GM18502 (cell line): ENCODE results near the gene IGFBPL1.
"Not testable (repeated sequence)": the region's sequence is repeated elsewhere in the genome, so short reads cannot be mapped to it uniquely, and the experiment has no call there.

Source experiments
- ATAC-seq: cut with Tn5 transposase; IDR thresholded peaks from one replicate; pipeline ENCODE4 v1.9.1; 2021; ENCODE audit warnings: mild to moderate bottlenecking; ENCODE audit not compliant: unreplicated experiment, poor library complexity

The IGFBPL1 gene

GRCh38 chr9:38380872-38381534, 43.3 kb downstream of the IGFBPL1 start:
- ATAC-seq, result no peak

- ATAC-seq, result no peak
Measured at GRCh38 chr9:38380230-38380871, 43.9 kb downstream of the IGFBPL1 start.

- ATAC-seq, result not testable (repeated sequence)
Measured at GRCh38 chr9:38377336-38378083, 46.7 kb downstream of the IGFBPL1 start.

- ATAC-seq, result no peak
Measured at GRCh38 chr9:38376021-38376670, 48.1 kb downstream of the IGFBPL1 start.

GRCh38 chr9:38375572-38375963, 48.7 kb downstream of the IGFBPL1 start:
- no peak for ATAC-seq

- no peak for ATAC-seq
Measured at GRCh38 chr9:38374847-38375571, 49.2 kb downstream of the IGFBPL1 start.

- no peak for ATAC-seq
Measured at GRCh38 chr9:38373679-38374078, 50.6 kb downstream of the IGFBPL1 start.

GRCh38 chr9:38372762-38373619, 51.3 kb downstream of the IGFBPL1 start:
- ATAC-seq, result no peak

GRCh38 chr9:38371495-38371894, 52.8 kb downstream of the IGFBPL1 start:
- ATAC-seq, result peak; percentile 60

GRCh38 chr9:38370176-38370575, 54.1 kb downstream of the IGFBPL1 start:
- ATAC-seq, result no peak

- no peak for ATAC-seq
Measured at GRCh38 chr9:38368731-38369130, 55.5 kb downstream of the IGFBPL1 start.

- no peak for ATAC-seq
Measured at GRCh38 chr9:38367898-38368297, 56.4 kb downstream of the IGFBPL1 start.

GRCh38 chr9:38363589-38363925, 60.7 kb downstream of the IGFBPL1 start:
- ATAC-seq, result no peak

GRCh38 chr9:38362852-38363588, 61.2 kb downstream of the IGFBPL1 start:
- ATAC-seq, result peak; percentile 84

GRCh38 chr9:38361473-38361850, 62.8 kb downstream of the IGFBPL1 start:
- ATAC-seq, result no peak

- ATAC-seq, result no peak
Measured at GRCh38 chr9:38360839-38361472, 63.3 kb downstream of the IGFBPL1 start.

GRCh38 chr9:38359689-38360385, 64.4 kb downstream of the IGFBPL1 start:
- ATAC-seq, result no peak

- ATAC-seq, result no peak
Measured at GRCh38 chr9:38359297-38359653, 65.0 kb downstream of the IGFBPL1 start.
